ENCODE results near the gene ADGRD2. TPM values are rescaled to one million over a fixed set of nuclear protein-coding genes. Genes with fewer than 3 reads are reported as not detected.

The ADGRD2 gene
- polyA plus RNA-seq, 1 donor (not counting 4 experiments of a cell fraction or from before 2014, with no cell fraction given) = not detected

GRCh38 chr9:124499216-124499615 lies 49.0 kb downstream of the ADGRD2 start:
- Histone ChIP-seq H3K79me2 (ENCODE audit: control insufficient read depth, insufficient read depth, low read length) (no peaks in the 10 kb centered on the region), H3K4me3 (ENCODE audit: control insufficient read depth in 2 of 3, extremely low read depth in 1 of 3, insufficient read depth in 2 of 3, low read depth in 1 of 3, low read length in 3 of 3) (no peak overlapping the region), H3K4me2 (ENCODE audit: control insufficient read depth, extremely low read depth, insufficient read depth, low read depth, low read length) (no peak overlapping the region), H3K36me3 (ENCODE audit: control insufficient read depth in 2 of 2, extremely low read depth in 1 of 2, insufficient read depth in 2 of 2, low read length in 2 of 2) (no peaks in the 10 kb centered on the region), H4K20me1 (ENCODE audit: control insufficient read depth, extremely low read depth, insufficient read depth, low read length) (no peaks in the 10 kb centered on the region), H3K9me3 (ENCODE audit: control insufficient read depth, low read depth, low read length) (no peaks in the 10 kb centered on the region), H3K4me1 (ENCODE audit: control insufficient read depth, extremely low read depth, insufficient read depth, low read length) (peaks cover 4% of the 10 kb centered on the region), H2AFZ (ENCODE audit: control insufficient read depth, low read length) (no peak overlapping the region), H3K27me3 (ENCODE audit: control insufficient read depth, extremely low read depth, insufficient read depth, low read length) (peaks cover 49% of the 10 kb centered on the region), H3K9ac (ENCODE audit: control insufficient read depth, extremely low read depth, insufficient read depth, low read length) (no peak overlapping the region), H3K9me1 (ENCODE audit: control insufficient read depth, extremely low read depth, insufficient read depth, low read length) (no peaks in the 10 kb centered on the region), H3K27ac (ENCODE audit: control insufficient read depth, insufficient read depth, low read length) (no peak overlapping the region)
- no peak for DNase-seq (ENCODE audit: low read depth, low spot score)
- no peak for FAIRE-seq
- dilution Hi-C loops (cut with MboI; ENCODE audit: extremely low pct_ligation_motif_present, low sequenced_read_pairs) = no loop called here
- no peak for TF ChIP-seq CTCF (optimal IDR thresholded peaks at IDR 0.05 in 1 of 3, IDR thresholded peaks at IDR 0.05 in 1 of 3, conservative IDR thresholded peaks at IDR 0.05 in 1 of 3; ENCODE audit: extremely low read depth in 1 of 3, insufficient read depth in 2 of 3, low read length in 3 of 3)
- no peak for TF ChIP-seq EZH2 (IDR thresholded peaks at IDR 0.05; ENCODE audit: low read length)

- Histone ChIP-seq H2AFZ (ENCODE audit: control insufficient read depth, low read length) (no peak overlapping the region), H3K4me2 (ENCODE audit: control insufficient read depth, extremely low read depth, insufficient read depth, low read depth, low read length) (no peak overlapping the region), H3K27ac (ENCODE audit: control insufficient read depth, insufficient read depth, low read length) (no peak overlapping the region), H3K9me1 (ENCODE audit: control insufficient read depth, extremely low read depth, insufficient read depth, low read length) (no peaks in the 10 kb centered on the region), H3K27me3 (ENCODE audit: control insufficient read depth, extremely low read depth, insufficient read depth, low read length) (peaks cover 52% of the 10 kb centered on the region), H3K9ac (ENCODE audit: control insufficient read depth, extremely low read depth, insufficient read depth, low read length) (no peak overlapping the region), H4K20me1 (ENCODE audit: control insufficient read depth, extremely low read depth, insufficient read depth, low read length) (no peaks in the 10 kb centered on the region), H3K36me3 (ENCODE audit: control insufficient read depth in 2 of 2, extremely low read depth in 1 of 2, insufficient read depth in 2 of 2, low read length in 2 of 2) (no peaks in the 10 kb centered on the region), H3K4me3 (ENCODE audit: control insufficient read depth in 2 of 3, extremely low read depth in 1 of 3, insufficient read depth in 2 of 3, low read depth in 1 of 3, low read length in 3 of 3) (no peak overlapping the region), H3K4me1 (ENCODE audit: control insufficient read depth, extremely low read depth, insufficient read depth, low read length) (peaks cover 4% of the 10 kb centered on the region), H3K79me2 (ENCODE audit: control insufficient read depth, insufficient read depth, low read length) (no peaks in the 10 kb centered on the region), H3K9me3 (ENCODE audit: control insufficient read depth, low read depth, low read length) (no peaks in the 10 kb centered on the region)
- no peak for DNase-seq (ENCODE audit: low read depth, low spot score)
- TF ChIP-seq CTCF (optimal IDR thresholded peaks at IDR 0.05 in 1 of 3, IDR thresholded peaks at IDR 0.05 in 1 of 3, conservative IDR thresholded peaks at IDR 0.05 in 1 of 3; ENCODE audit: extremely low read depth in 1 of 3, insufficient read depth in 2 of 3, low read length in 3 of 3) (no peak), EZH2 (IDR thresholded peaks at IDR 0.05; ENCODE audit: low read length) (no peak)
- no peak for FAIRE-seq
- dilution Hi-C loops (cut with MboI; ENCODE audit: extremely low pct_ligation_motif_present, low sequenced_read_pairs) = no loop called here
These were observed 50.0 kb downstream of the ADGRD2 start for GRCh38 chr9:124500028-124500795.

All from keratinocyte (primary cell).